CD14-positive monocyte (primary cell): ENCODE data around the gene C19orf67. TPM values are rescaled to one million over a fixed set of nuclear protein-coding genes. Genes with fewer than 3 reads are reported as not detected.
A peak's percentile ranks its signal among the peaks of the same experiment; 100 is the strongest.

ENCODE experiments used
- DNase-seq, 3 donors: peaks; one replicate each; pipeline ENCODE4 v3.0.0-alpha.2; 2011 to 2022
- H2AFZ ChIP-seq: 2 replicates; pipeline ENCODE4 v1.6.0; 2012; ENCODE audit warnings: mild to moderate bottlenecking, low read depth, low read length, inconsistent platforms; ENCODE audit not compliant: insufficient read depth, poor library complexity, severe bottlenecking
- H3K27ac ChIP-seq, 2 donors: 1 replicate in 1 of 2; 2 replicates in 1 of 2; pipeline ENCODE4 v1.5.1; 2012 to 2013; ENCODE audit warnings: low read length in 2 of 2, control low read depth in 1 of 2, inconsistent platforms in 1 of 2, low read depth in 1 of 2, mild to moderate bottlenecking in 1 of 2
- H3K27me3 ChIP-seq, 2 donors: one replicate each; pipeline versions ENCODE4 v1.6.0 to v1.6.1; 2011 to 2013; ENCODE audit warnings: low read length in 2 of 2; ENCODE audit not compliant: control insufficient read depth in 2 of 2, insufficient read depth in 2 of 2
- H3K36me3 ChIP-seq, 2 donors: replicated peaks in 1 of 2; 1 replicate in 1 of 2; 2 replicates in 1 of 2; pipeline versions ENCODE4 v1.5.1 to v1.6.1; 2012 to 2013; ENCODE audit warnings: low read length in 2 of 2, control low read depth in 1 of 2, inconsistent platforms in 1 of 2, mild to moderate bottlenecking in 1 of 2; ENCODE audit not compliant: insufficient read depth in 2 of 2, control insufficient read depth in 1 of 2
- H3K4me1 ChIP-seq, 2 donors: 1 replicate in 1 of 2; 2 replicates in 1 of 2; pipeline versions ENCODE4 v1.5.1 to v1.6.1; 2012 to 2013; ENCODE audit warnings: low read length in 2 of 2, control low read depth in 1 of 2, inconsistent platforms in 1 of 2, mild to moderate bottlenecking in 1 of 2, moderate library complexity in 1 of 2; ENCODE audit not compliant: insufficient read depth in 2 of 2, control insufficient read depth in 1 of 2
- H3K4me2 ChIP-seq: replicated peaks from 2 replicates; pipeline ENCODE3; 2012; ENCODE audit warnings: low read length, moderate library complexity, mild to moderate bottlenecking; ENCODE audit not compliant: poor library complexity, severe bottlenecking; ENCODE audit errors: extremely low read depth
- H3K4me3 ChIP-seq, 3 experiments: fragments of 200-600 bp in 1 of 3; sonication (generic) in 1 of 3; replicated peaks in 1 of 3; 1 replicate in 2 of 3; 2 replicates in 1 of 3; pipeline ENCODE4 v1.5.1; 2011 to 2013; ENCODE audit warnings: low read length in 3 of 3, mild to moderate bottlenecking in 3 of 3, control low read depth in 2 of 3, low read depth in 2 of 3, inconsistent platforms in 1 of 3, moderate library complexity in 1 of 3
- H3K79me2 ChIP-seq: 2 replicates; pipeline ENCODE4 v1.6.0; 2012; ENCODE audit warnings: mild to moderate bottlenecking, control low read depth, inconsistent platforms, low read length, moderate library complexity; ENCODE audit not compliant: insufficient read depth
- H3K9ac ChIP-seq: 2 replicates; pipeline ENCODE4 v1.6.0; 2017; ENCODE audit warnings: low read length, mild to moderate bottlenecking; ENCODE audit not compliant: insufficient read depth, poor library complexity, severe bottlenecking
- H3K9me3 ChIP-seq, 2 donors: replicated peaks in 1 of 2; 1 replicate in 1 of 2; 2 replicates in 1 of 2; pipeline versions ENCODE4 v1.5.1 to v1.6.1; 2012 to 2013; ENCODE audit warnings: low read length in 2 of 2, control low read depth in 1 of 2; ENCODE audit not compliant: control insufficient read depth in 1 of 2, insufficient read depth in 1 of 2
- H4K20me1 ChIP-seq: 2 replicates; pipeline ENCODE4 v1.6.0; 2012; ENCODE audit warnings: mild to moderate bottlenecking, low read length, control low read depth, moderate library complexity; ENCODE audit not compliant: insufficient read depth
- H3K27ac Mint-ChIP-seq, 7 donors: one replicate each; pipeline ENCODE4 v1.8.0; 2020; ENCODE audit warnings: mild to moderate bottlenecking in 7 of 7, mixed read lengths in 7 of 7, moderate library complexity in 6 of 7, inconsistent platforms in 2 of 7
- H3K27me3 Mint-ChIP-seq, 3 donors: one replicate each; pipeline ENCODE4 v1.8.0; 2021 to 2022; ENCODE audit warnings: low read depth in 3 of 3, mild to moderate bottlenecking in 3 of 3, mixed read lengths in 3 of 3, moderate library complexity in 3 of 3, inconsistent platforms in 1 of 3
- H3K36me3 Mint-ChIP-seq, 2 donors: one replicate each; pipeline ENCODE4 v1.8.0; 2020; ENCODE audit warnings: mixed read lengths in 2 of 2, inconsistent platforms in 1 of 2, mild to moderate bottlenecking in 1 of 2
- H3K4me1 Mint-ChIP-seq: one replicate; pipeline ENCODE4 v1.8.0; 2020; ENCODE audit warnings: mild to moderate bottlenecking, mixed read lengths
- H3K4me3 Mint-ChIP-seq, 2 donors: one replicate each; pipeline ENCODE4 v1.8.0; 2020; ENCODE audit warnings: mild to moderate bottlenecking in 2 of 2, mixed read lengths in 2 of 2, moderate library complexity in 1 of 2
- H3K9me3 Mint-ChIP-seq, 7 donors: one replicate each; pipeline ENCODE4 v1.8.0; 2020 to 2022; ENCODE audit warnings: mixed read lengths in 7 of 7, mild to moderate bottlenecking in 6 of 7, moderate library complexity in 6 of 7, inconsistent platforms in 2 of 7
- CTCF ChIP-seq: fragments of 200-600 bp; IDR thresholded peaks from one replicate; pipeline ENCODE4 v1.8.0; 2022; ENCODE audit warnings: antibody characterized with exemption, mild to moderate bottlenecking
- WGBS: methylation state at CpG from one replicate; pipeline ENCODE4 v1.1.5; 2013; ENCODE audit warnings: missing lambda C conversion rate; ENCODE audit not compliant: insufficient coverage; 5-methylcytosine and 5-hydroxymethylcytosine counted together
- intact Hi-C, 2 donors: fragments of 100-400 bp; cut with micrococcal nuclease; formaldehyde crosslinking; loops; one replicate each; pipeline versions ENCODE4 v1.15.0 to v1.15.1; 2023
- polyA plus RNA-seq, 3 donors: library from polyadenylated mRNA; depleted of rRNA in 1 of 3; unstranded in 2 of 3; stranded (reverse) in 1 of 3; fragments of 300-500 nt in 2 of 3; fragments of >200 nt in 1 of 3; fragmentation: Illumina TruSeq in 2 of 3; gene quantifications; 1 replicate in 2 of 3; 2 replicates in 1 of 3; pipeline ENCODE4 v1.2.3, GENCODE V29; 2012 to 2021

The C19orf67 gene
- polyA plus RNA-seq, 3 donors, result not detected

- Mint-ChIP-seq H3K27me3 (peaks cover 0 to 3% (median 2%) of the 10 kb centered on the region in 3 donors), H3K4me3 (no peak overlapping the region), H3K27ac (peak overlapping the region in 1 of 7 donors; percentile 76), H3K4me1 (peaks cover 31% of the 10 kb centered on the region), H3K36me3 (peaks cover 3 to 7% of the 10 kb centered on the region in 2 donors), H3K9me3 (no peaks in the 10 kb centered on the region)
- intact Hi-C loops, result loop anchor here in 1 of 2 donors (5.0 kb wide), 1 partner anchor 35 kb away; the partner anchor contains the start of gene PRKACA
- Histone ChIP-seq H3K4me2 (peak overlapping the region; percentile 100), H3K27ac (no peak overlapping the region), H2AFZ (no peak overlapping the region), H3K79me2 (no peaks in the 10 kb centered on the region), H3K9me3 (no peaks in the 10 kb centered on the region), H3K4me3 (no peak overlapping the region), H3K4me1 (peaks cover 43 to 47% of the 10 kb centered on the region in 2 donors), H3K36me3 (no peaks in the 10 kb centered on the region), H4K20me1 (no peaks in the 10 kb centered on the region), H3K27me3 (no peaks in the 10 kb centered on the region), H3K9ac (no peak overlapping the region)
- TF ChIP-seq CTCF, result no peak
- 80% methylated on average over 1 of the region's 1 CpG for WGBS
- no peak for DNase-seq
Observed at GRCh38 chr19:14082675-14082960, 3.0 kb downstream of the C19orf67 start.

DNA sequence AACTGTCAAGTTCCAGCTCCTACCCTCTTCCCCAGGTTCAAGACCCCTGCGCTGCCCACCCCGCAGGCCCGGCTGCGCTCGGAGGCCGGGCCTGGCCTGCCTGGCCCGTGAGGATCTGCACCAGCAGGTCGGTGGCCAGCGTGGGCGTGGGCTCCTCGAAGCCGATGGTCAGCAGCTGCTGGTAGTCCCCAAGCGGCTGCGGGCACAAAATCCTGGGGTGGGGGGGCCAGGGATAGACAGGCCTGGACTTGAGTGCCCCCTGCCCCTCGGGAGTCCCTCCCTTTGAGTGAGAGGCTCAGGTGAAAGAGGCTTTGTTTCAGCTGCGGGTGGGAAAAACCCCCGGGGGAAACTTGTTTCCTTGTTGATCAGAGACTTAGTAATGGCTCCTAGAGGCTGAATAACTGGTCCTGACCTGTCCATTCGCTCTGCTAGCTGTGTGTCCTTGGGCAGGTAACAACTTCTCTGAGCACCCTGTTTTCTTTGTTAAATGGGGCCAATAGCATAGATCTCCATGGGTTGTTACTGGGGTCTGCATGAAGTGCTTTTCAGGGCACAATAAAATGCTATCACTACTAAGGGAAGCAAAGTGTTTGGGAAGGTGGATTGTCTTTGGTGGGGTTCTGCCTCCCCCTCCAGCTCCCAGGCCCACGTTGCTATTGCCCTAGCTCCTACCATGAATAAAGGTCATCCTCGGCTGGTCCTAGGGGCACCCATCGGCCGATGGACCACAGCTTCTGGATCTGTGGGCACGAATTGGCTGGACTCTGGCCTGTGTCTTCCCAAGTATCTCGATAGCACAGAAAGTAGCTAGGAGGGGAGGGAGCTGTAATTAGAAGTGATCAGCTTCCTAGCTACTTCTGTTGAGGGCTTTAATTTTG lies 3.5 kb downstream of the C19orf67 start:
- peak in 1 of 3 donors; percentile 50 for DNase-seq
- Histone ChIP-seq H3K9ac (peak overlapping the region; percentile 81), H3K9me3 (no peaks in the 10 kb centered on the region), H2AFZ (peak overlapping the region; percentile 96), H3K79me2 (no peaks in the 10 kb centered on the region), H3K36me3 (no peaks in the 10 kb centered on the region), H3K4me1 (peaks cover 49 to 53% of the 10 kb centered on the region in 2 donors), H3K27ac (peak overlapping the region; percentile 57 to 84), H3K27me3 (no peaks in the 10 kb centered on the region), H4K20me1 (no peaks in the 10 kb centered on the region), H3K4me2 (peak overlapping the region; percentile 100), H3K4me3 (peak overlapping the region; percentile 57 to 96 (median 72))
- no peak for TF ChIP-seq CTCF
- intact Hi-C loops, result loop anchor here (1.0 to 5.0 kb wide), 4 partner anchors 35 to 76 kb away; partner anchors contain the start of genes PRKACA (in 2 of the 2), ASF1B (in 1 of the 2) and RFX1 (in 1 of the 2)
- peaks cover 3 to 7% of the 10 kb centered on the region in 2 donors for H3K36me3 Mint-ChIP-seq
- peaks cover 36% of the 10 kb centered on the region for H3K4me1 Mint-ChIP-seq
- H3K4me3 Mint-ChIP-seq, result peak overlapping the region; percentile 88 to 94
- peak overlapping the region; percentile 91 to 98 (median 94) for H3K27ac Mint-ChIP-seq
- H3K9me3 Mint-ChIP-seq, result no peaks in the 10 kb centered on the region
- peaks cover 0 to 3% (median 2%) of the 10 kb centered on the region in 3 donors for H3K27me3 Mint-ChIP-seq
- whole genome bisulfite sequencing, result 31% methylated on average over 16 of the region's 24 CpGs
